Stimulated activated CD4-positive, alpha-beta T cell treated with anti-CD3 and anti-CD28 coated beads, Interleukin-12 subunit alpha, Interleukin-12 subunit beta, amount 100 ng/mL, for 4 hours (primary cell): ENCODE results near the gene MAP3K7CL.

Source experiments
- DNase-seq: peaks from one replicate; pipeline ENCODE4 v3.0.0-alpha.2; 2020

The MAP3K7CL gene

DNA sequence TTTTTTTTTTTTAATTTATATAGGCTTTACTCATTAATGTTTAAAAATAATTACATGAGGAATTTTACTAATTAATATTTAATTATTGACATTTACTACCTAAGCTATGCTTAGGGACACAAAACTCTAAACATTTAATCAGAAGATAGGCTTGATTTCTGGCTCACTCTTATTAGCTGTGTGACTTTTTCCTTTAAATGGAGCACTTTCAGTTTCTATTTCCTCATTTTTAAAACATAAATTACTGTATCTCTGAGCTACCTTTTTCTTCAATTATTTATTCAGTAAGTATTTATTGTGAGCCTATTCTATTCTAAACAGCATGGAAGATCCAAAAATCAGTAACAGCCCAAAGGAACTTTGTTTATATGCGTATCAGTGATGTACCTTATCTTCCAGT lies 40.5 kb downstream of the MAP3K7CL start:
- no peak for DNase-seq

DNA sequence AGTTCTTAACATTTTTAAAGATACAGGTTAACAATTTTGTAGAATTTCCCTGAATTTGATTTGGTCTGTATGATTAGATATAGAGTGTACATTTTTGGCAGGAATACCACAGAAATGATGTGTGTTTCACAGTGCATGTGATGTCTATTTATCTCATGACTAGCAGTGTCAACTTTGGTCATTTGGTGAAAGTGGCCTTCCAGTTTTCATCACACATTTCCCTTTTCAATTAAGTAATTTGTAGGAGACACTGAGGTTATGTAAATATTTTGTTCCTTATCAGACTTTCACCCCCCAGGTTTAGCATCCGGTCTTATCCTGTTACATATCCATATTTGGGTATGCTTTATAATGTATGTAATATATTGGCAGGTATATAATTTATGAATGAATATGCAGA lies 41.8 kb downstream of the MAP3K7CL start:
- DNase-seq = no peak

DNA sequence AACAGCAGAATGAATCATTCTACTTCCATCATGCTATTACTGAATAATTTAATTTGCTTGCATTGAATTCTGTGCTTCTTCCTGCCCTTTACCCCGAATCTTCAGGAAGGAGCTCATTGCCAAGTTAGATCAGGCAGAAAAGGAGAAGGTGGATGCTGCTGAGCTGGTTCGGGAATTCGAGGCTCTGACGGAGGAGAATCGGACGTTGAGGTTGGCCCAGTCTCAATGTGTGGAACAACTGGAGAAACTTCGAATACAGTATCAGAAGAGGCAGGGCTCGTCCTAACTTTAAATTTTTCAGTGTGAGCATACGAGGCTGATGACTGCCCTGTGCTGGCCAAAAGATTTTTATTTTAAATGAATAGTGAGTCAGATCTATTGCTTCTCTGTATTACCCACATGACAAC lies 44.2 kb downstream of the MAP3K7CL start:
- no peak for DNase-seq

DNA sequence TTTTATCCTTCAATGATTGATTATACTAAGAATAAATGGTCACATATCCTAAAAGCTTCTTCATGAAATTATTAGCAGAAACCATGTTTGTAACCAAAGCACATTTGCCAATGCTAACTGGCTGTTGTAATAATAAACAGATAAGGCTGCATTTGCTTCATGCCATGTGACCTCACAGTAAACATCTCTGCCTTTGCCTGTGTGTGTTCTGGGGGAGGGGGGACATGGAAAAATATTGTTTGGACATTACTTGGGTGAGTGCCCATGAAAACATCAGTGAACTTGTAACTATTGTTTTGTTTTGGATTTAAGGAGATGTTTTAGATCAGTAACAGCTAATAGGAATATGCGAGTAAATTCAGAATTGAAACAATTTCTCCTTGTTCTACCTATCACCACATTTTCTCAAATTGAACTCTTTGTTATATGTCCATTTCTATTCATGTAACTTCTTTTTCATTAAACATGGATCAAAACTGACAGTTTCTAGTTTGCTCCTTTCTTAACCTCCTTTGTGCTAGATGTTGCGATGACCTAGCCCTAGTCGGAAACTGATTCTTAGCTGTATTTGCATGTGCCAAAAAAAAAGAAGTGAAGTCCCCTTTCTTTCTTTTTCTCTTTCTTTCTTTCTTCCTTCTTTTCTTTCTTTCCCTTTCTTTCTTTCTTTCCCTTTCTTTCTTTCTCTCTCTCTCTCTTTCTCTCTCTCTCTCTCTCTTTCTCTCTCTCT lies 45.1 kb downstream of the MAP3K7CL start:
- no peak for DNase-seq

DNA sequence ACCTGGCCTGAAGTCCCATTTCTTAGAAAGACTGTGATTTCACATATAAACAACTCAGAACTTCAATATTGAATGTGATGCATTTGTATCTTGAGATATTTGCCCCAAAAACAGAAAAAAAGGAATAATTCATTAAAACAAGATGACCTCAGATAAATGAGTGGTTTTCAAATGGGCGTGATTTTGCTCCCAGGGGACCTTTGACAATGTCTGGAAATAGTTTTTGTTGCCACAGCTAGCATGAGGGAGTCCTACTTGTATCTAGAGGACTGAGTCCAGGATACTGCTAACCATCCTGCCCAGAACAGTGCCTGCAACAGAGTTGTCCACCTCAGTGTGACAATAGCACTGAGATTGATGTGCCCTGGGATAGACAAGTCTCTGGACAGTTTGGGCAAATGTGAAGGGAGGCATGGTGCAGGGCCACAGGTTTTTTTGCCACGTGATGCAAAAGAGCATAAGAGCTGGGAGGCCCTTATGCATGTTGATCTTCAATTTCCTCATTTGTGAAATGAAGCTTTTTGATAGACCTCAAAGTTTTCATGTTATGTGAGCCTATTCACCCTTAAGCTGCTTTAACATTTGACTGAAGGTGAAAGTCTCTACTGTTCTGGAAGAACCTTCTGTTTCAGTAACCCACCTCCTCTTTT lies 46.2 kb downstream of the MAP3K7CL start:
- DNase-seq = no peak

DNA sequence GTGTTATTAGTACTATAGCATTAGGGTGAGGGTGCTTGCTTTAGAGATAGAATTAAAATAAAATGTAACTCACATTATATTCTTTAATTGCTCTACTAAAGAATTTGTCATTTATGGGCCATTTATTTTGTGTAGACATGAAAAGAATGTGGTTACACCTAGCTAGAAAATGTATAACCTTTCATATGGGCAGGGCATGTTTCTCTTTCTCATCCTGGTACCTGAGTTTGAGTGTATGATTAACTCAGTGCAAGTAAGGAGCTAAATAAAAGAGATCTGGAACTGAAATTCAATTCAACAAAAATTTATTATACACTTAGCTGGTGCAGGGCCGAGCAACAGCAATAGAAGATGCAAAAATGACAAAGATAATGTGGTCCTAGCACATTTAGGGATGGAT lies 47.4 kb downstream of the MAP3K7CL start:
- DNase-seq = no peak

DNA sequence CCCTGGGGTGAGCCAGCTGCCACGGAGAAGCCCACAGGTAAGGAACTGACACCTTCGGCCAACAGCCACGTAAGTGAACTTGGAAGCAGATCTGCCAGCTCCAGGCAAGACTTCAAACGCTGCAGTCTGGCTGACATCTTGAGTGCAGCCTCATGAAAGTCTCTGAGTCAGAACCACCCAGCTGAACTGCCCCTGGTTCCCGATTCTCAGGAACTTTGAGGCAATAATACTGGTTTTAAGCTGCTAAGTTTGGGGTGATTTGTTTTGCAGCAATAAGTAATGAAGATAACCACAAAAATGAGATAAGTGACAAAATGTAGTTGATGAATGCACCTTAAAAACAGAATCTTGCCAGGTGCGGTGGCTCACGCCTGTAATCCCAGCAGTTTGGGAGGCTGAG lies 48.5 kb downstream of the MAP3K7CL start:
- no peak for DNase-seq

DNA sequence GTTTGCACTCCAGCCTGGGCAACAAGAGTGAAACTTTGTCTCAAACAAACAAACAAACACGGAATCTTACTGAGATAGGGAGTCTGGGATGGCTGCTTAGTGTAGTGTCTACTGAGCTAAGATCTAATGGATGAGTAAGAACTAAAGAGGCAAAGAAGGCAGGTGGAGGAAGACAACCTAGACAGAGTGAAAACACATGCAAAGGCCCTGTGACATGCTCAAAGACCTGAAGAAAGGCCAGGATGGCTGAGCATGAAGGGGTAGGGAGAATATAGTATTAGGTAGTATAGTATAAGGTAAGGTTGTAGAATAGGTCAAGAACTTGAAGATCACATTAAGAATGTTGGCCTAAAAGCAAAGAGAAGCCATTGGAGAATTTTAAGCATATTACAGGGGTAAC lies 49.1 kb downstream of the MAP3K7CL start:
- DNase-seq = no peak

DNA sequence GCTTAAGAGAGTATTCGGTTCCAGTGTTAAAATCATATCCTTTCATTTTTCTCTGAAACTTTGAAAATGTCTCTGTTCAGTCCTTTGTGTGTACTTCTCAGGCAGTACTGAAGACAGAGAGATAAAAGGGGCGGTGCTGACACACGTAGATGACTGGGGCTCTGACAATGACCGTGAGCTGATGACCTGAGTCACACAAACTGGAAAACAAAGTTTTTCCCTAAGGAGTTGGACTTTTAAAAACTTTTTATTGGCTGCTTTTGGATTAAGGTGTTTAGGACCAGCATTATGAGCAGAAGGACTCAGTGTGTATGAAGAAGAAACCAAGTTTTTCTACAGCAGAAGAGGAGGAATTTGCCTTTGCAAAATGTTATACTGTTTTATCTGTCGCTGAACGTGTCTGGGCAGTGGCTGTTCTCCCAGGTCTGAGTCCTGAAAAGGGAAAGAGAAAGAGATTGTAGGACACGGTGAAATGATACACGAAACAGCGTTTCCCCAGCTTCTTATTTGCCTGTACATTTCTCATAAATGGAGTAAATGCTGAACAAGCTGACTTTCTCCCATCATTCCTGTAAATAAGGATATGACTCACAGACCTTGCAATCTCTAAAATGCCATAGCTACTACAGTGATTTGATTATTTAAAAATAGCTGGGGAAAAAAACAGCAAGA lies 51.5 kb downstream of the MAP3K7CL start:
- DNase-seq = no peak

DNA sequence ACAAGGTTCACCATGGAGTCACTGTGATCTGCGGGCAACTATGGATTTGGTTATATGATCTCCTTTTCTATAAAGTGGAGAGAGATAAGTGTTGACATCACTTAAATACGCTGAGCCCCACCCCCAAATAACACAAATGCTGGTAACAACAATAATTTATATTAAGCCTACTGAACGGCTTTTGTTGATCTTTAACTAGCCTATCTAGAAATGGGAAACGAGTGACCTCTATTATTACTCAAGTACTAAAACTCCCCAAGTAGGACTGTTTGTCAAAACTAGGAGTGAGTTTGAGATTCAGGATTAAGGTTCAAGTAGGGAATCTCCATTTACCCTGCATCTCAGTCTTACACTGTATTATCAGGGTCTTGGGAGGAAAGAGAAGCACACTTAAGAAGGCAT lies 52.2 kb downstream of the MAP3K7CL start:
- no peak for DNase-seq

DNA sequence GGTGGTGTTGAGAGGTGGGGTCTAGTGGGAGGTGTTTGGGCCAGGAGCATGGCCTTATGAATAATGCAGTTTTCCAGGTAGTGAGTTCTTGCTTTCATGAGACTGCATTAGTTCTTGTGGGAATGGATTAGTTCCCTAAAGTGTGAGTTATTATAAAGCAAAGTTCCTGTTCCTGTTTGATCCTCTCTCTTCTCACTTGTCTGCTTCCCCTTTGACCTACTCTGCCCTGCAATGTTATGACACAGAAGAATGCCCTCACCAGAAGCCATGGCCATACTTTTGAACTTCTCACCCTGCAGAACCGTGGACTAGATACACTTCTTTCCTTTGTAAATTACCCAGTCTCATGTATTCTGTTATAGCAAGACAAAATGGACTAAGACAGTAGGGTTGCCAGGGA lies 53.6 kb downstream of the MAP3K7CL start:
- DNase-seq = no peak

DNA sequence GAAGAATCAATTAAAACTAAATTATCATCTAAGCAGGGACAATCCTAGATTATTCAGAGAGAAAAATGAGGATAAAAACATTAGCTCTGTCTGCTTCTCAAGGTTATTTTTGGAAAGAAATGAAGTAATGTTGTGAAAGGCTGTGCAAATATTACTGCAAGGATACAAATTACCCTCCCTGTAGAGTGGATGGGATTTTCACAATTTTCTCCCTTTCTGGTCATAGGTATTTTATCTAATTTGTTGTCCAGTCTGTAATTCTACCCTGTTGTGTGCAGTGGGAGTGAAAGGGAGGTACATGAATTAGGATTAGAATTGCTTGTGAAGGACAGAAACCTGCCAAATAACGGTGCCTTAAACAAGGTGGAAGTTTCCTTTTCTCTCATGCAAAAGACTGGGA lies 54.7 kb downstream of the MAP3K7CL start:
- no peak for DNase-seq

DNA sequence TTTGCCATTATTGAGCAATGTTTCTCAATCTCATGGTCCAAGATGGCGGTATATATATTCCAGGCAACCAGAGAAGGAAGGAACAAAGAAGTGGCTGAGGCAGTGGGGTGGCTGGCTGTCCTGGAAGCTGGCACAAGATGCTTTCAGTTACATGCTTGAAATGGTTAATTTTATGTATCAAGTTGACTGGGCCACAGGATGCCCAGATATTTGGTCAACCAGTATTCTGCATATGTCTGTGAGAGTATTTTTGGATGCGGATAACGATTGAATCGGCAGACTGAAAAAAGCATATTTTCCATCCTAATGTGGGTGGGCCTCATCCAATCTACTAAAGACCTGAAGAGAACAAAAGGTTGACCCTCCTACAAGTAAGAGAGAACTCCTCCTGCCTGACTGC lies 55.2 kb downstream of the MAP3K7CL start:
- no peak for DNase-seq

DNA sequence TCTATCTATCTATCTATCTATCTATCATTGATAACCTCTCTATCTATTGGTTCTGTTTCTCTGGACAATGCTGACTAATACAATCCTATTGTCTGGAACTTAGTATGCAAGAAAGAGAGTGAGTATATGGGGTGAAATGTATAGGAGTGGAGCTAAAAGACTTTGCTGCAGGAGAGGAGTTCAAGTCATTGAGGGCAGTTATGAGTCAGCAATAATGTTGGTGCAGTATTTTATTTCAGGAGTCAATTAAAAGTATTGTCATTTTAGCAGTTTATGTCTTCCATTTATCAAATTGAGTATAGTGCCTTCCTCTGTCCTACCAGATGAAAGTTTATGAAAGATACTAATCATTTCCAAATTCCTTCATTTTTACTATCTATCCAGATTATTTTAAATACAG lies 55.8 kb downstream of the MAP3K7CL start:
- DNase-seq = no peak

DNA sequence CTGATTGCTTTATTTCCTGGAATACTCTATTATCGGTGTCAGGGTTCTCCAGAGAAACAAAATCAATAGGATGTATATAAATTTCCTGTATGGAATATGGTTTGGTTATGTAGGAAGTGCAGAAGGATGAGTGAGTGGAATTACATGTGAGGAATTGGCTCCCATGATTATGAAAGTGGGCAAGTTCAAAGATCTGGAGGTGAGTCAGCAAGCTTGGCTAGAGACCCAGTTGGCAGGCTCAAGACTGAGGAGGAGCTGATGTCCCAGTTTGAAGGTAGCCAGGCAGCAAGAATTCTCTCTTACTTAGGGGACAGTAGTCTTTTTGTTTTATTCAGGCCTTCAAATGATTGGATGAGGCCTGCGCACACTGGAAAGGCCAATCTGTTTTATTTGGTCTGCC lies 57.5 kb downstream of the MAP3K7CL start:
- no peak for DNase-seq

DNA sequence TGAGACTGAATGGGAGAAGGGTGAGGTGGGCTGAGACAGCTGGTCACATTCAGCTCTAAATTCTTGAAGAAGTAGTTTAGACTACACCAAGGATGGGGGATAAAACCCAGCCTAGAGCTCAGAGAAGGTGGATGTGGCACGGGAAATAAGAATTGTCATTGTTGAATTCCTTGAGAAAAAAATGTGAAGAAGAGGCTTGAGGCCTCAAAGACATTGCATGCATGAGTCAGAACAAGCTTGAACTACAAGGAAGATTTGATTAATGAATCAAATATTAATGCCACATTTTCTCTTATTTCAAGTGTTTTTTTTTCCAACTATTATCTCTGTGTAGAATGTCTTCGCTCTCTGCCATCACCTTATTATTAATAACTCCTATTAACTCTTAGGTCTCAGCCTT lies 58.9 kb downstream of the MAP3K7CL start:
- no peak for DNase-seq

DNA sequence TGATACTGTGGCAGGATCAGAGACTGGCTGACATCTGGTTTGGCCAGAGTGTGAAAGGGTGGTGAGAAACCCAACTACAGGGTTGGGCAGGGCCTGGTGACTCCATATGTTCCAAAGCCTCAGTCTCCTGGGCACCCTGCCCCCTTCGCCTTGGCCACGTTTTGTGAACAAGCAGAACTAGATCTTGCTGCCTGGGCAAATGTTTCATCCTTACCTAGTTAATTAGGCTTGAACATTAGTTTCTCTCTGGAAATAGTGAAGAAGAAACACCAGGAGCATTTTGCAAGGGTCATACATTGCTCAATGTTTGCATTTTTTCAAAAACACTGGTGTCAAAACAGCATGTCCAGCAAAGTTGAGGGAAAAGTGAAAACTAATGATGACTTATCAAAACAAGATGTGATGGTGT lies 60.5 kb downstream of the MAP3K7CL start:
- DNase-seq = no peak

DNA sequence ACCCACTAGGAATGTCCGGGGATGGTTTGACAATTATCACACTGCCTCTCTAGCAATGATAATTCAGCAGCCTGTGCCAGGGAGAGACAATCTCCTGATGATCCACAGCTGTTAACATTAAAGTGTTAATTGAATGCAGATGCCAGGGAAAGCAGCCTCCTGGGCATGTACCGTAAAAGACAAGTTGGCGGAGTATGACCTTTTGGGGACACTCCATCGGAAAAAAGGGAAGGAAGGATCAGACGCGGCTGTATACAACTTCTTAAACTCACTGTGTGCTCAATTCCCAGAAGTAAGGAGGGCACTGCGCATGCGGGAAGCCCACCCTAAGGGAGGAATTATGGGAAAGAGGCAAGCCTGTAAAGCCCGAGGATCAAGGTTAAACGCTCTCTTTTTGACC lies 62.6 kb downstream of the MAP3K7CL start:
- no peak for DNase-seq

DNA sequence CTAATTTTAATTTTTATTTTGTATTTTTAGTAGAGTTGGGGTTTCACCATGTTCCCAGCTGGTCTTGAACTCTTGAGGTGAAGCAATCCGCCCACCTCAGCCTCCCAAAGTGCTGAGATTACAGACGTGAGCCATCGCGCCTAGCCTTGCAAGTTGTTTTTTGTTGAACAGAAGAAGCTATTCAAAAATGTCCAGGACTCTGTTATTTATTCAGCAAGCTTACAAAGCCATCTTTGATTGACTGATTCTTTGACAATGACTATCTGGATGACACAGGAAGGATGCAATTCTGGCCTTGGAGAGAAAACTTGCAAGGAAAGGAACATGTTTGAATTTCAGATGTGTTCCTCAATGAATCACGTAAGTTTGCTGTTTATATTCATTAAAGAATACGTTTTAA lies 63.5 kb downstream of the MAP3K7CL start:
- DNase-seq = no peak

DNA sequence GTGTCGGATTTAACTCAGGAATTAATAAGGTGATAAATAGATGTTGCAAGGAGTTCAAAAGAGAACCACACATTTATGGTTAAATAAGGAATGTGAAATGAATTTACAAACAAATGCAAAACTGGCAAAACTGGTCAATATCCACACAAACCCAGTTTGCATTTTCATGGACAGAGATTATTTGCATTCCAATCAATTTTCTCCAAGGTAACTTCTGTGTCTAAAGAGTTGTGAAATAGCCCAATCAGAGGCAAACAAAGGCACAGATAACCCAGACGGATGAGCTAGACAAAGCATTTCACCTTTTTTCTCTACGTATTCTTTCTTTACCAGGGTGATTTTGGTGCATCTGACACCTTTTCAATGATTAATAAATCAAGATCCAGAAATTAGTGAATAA lies 63.9 kb downstream of the MAP3K7CL start:
- DNase-seq = no peak

DNA sequence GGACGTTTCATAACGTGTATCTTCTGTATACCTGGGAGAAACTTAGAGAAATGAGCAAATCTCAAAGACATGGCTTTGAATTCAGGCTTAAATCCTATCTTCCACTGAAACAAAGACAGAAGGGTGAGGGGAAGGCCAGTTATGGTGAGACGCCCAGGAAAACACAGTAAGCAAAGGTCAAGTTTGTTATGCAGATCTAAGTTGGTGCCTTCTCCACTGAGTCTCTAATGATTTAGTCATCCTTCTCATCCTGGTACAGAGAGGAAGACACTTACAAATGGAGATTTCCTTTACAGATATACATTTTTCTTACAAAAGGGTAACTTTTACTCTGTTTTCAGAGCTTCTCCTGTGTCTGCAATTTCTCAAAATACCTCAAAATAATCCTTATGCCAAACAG lies 64.4 kb downstream of the MAP3K7CL start:
- DNase-seq = no peak

DNA sequence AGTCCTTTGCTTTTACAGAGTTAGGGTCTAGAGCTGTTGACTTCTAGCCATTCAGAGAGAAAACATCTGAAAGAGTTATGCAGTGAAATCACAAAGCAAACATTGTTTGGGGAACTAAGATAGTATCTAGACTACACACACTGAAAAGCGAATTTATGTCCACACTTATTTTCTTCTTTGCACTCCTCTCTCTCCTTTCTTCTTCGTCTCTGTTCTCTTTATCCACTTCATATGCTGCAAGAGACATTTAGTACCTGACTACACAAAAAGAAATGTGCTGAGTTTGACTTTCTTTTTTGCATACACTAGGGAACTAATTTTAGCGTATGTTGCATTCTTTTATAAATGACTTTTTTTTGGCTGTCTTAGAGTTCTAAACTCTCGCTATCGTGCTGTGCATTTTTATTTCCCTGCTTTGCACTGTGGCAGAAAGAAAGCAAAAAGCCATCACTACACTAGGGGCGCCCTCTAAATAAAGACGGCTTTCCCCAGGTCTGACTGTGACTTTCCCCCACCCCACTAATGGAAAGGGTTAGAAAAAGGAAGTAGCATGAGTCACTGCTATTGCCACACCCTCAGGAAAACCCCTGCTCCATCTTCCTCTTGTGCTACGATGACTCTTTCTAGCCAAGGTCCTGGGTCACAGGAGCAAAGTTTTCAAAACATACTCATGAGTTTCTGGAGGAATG lies 65.7 kb downstream of the MAP3K7CL start:
- DNase-seq = peak; percentile 41

DNA sequence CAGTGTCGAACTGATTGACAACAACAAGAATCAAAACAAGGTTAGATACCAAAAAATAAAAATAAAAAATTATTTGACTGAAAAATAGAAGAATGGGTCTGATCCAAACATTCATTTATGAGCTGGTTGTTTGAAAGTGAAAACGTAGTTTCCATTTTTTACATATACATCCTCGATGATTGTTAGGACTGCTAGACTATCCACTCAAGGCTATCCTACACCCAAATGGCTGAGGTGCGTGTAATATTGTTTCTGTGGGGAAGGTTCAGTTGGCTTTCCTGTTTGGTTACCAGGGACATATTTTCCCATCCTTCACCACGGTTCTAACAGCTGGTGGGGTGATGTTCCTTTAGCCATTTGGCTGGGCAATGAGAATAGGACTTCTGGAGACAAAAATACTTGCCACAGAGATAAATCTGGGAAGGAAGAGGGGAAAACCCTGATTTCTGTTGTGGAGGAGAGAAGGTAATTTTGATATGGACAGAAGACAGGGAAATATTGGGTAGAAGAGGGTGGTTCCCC lies 66.3 kb downstream of the MAP3K7CL start:
- DNase-seq = no peak

DNA sequence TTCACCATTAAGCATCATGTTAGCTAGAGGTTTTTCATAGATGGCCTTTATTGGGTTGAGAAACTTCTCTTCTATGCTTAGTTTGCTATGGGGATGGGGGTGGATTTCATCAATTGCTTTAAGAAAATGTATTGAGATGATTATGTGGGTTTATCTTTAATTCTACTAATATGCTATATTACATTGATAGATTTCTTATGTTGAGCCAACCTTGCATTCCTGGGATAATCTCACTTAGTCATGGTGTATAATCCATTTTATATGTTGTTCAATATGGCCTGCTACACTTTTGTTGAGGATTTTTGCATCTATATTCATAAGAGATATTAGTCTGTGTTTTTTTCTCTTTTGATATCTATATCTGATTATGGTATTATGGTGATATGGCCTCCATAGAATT lies 70.7 kb downstream of the MAP3K7CL start:
- no peak for DNase-seq
